ENCODE results near the gene SEC24D.
A peak's percentile ranks its signal among the peaks of the same experiment; 100 is the strongest.

The SEC24D gene

DNA sequence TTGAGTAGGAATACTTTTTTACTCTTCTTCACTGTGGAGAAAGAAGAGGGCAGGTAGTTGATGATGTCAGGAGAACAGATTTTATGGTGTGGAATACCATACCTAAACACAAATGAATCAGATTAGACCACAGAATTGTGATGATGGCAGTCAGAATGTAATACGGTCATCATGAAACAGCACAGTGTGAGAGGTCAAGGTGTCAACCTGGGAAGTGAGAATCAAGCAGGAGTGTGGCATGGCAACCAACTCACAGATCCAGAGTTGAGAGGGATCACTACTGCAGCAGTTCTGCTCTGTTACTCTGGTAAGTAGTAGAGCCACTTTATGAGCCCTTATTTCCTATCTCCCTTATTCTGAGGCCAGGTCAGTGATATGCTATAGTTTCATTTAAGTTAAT lies 123.1 kb downstream of the SEC24D start:
- TF ChIP-seq, protein P1, sequence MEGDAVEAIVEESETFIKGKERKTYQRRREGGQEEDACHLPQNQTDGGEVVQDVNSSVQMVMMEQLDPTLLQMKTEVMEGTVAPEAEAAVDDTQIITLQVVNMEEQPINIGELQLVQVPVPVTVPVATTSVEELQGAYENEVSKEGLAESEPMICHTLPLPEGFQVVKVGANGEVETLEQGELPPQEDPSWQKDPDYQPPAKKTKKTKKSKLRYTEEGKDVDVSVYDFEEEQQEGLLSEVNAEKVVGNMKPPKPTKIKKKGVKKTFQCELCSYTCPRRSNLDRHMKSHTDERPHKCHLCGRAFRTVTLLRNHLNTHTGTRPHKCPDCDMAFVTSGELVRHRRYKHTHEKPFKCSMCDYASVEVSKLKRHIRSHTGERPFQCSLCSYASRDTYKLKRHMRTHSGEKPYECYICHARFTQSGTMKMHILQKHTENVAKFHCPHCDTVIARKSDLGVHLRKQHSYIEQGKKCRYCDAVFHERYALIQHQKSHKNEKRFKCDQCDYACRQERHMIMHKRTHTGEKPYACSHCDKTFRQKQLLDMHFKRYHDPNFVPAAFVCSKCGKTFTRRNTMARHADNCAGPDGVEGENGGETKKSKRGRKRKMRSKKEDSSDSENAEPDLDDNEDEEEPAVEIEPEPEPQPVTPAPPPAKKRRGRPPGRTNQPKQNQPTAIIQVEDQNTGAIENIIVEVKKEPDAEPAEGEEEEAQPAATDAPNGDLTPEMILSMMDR (IDR thresholded peaks at IDR 0.05; ENCODE audit: low read depth, low read length), result no peak
- no peak overlapping the region for H3K4me3 ChIP-seq (ENCODE audit: low read depth, low read length)

DNA sequence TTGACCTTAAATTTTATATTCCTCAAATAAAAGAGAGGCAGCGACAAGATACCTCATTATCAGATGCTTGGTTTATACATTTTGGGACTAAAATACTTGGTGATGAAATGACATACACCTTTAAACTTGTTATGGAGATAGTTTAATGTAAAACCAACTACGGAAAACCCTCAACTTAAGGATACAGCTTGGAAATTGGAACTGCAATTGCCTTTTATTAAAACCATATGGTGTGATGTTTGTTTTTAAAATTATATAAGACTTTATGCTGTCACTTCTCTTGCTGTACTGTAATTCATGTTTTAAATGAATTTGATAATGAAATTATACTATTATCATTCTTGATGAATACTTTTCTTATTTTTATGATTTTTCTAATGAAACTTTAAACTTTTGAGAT lies 124.9 kb downstream of the SEC24D start:
- TF ChIP-seq, protein P1 (IDR thresholded peaks at IDR 0.05; ENCODE audit: low read depth, low read length), result no peak
- H3K4me3 ChIP-seq (ENCODE audit: low read depth, low read length), result no peak overlapping the region

DNA sequence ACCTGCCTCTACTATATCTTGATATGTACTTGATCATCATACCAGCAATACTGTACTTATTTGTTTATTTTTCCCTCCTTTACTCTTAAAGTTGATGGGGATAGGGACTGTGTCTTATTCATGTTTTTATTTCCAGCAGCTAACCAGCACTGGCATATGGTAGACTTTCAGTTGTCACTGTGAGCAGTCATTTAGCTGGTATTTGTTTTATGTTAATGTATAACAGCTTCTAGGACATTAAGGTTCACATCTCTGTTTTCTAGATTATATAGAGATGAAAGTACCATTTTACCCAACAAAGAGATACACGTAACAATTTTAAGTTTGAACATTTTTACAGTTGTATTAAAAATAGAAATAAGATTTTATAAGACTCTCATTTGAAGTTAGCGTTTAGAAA lies 132.8 kb downstream of the SEC24D start:
- TF ChIP-seq, protein P1 (IDR thresholded peaks at IDR 0.05; ENCODE audit: low read depth, low read length), result no peak
- no peak overlapping the region for H3K4me3 ChIP-seq (ENCODE audit: low read depth, low read length)

DNA sequence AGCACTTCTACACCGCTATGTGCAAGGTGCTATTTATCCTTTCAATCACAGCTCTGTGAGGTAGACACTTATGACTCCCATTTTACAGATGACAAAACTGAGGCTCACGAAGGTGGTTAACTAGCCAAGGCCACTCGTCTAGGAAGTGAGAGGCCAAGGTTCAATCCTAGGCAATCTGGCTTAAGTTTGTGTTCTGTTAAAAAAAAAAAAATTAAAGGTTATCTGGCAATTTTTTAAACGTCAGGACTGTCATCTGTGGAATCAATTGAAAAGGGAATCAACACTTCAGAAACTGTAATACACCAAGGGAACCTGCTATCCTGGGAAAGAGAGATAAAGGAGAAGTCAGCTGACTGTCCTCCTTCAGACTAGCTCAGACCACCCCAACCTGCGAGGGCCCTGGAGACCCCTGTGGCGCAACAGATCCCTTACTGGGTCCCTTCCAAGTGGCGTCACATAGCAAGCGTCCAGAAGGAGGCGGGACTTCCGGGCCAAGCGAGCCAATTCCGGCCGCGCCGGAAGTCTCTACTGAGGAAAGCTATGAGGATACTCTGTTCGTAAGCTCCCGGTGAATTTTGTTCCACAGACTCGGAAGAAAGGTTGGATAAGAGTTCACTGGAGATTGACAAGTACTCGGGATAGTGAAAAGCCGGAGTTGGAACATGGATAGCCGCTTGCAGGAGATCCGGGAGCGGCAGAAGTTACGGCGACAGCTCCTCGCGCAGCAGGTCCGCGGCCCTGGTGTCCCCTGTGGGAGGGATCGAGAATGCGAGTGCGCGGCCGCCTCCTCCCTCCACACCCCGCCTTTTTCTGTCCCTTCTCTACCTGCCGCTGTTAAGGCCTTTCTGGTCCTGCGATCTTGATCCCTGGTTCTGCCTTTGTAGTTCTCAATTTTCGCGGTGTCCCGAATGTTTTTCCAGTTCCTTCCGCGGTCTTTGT lies 150.8 kb downstream of the SEC24D start, which contains the start of gene METTL14:
Gene METTL14, plus strand, starts transcription at position 520 of the 939 bp plus-strand sequence. Its CDS starts 143 bp downstream, at position 663.
- TF ChIP-seq, protein P1 (IDR thresholded peaks at IDR 0.05; ENCODE audit: low read depth, low read length), result no peak

DNA sequence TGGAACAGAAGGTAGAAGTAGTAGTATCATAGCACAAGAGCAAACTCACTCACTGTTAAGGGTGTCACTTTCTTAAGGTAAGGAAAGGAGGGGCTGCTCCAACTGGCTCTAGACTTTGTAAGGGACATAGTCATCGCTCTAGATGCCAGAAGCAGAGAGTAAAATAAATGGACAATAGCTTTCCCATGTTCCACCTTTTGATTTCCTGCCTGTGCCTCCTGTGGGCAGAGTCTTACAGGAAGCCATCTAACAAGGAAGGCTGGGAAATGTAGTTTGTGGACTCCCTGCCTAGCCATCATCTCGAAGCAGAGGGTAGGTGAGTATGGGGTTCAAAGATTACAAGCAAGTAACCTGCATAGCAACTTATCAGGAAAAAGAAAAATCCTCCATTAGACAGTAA lies 152.4 kb downstream of the SEC24D start:
- TF ChIP-seq, protein P1 (IDR thresholded peaks at IDR 0.05; ENCODE audit: low read depth, low read length), result no peak
- H3K4me3 ChIP-seq (ENCODE audit: low read depth, low read length), result no peak overlapping the region

More for the DNA sequence above, 150.8 kb downstream of the SEC24D start, which contains the start of gene METTL14:
- H3K4me3 ChIP-seq (ENCODE audit: low read depth, low read length), result peak within 1 kb of the TSS; percentile 83

DNA sequence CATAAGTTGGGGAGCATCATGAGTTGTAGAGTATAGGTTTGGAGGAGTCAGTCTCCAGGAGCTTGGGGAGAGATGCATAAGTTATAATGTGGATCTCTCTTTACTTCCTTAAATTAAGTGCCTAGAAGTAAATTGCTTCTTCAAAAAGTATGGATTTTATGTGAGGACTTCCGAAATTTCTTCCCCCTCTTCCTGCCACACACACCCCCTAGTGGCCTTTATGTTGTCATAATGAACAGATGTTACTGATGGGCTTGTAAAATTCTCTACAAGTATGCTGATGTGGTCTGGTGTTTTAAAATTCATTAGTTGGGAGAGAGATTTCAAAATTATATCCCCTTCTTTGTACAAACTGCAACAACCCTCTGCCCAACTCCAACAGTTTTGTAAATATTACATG lies 153.0 kb downstream of the SEC24D start:
- TF ChIP-seq, protein P1 (IDR thresholded peaks at IDR 0.05; ENCODE audit: low read depth, low read length), result peak; percentile 37
- no peak overlapping the region for H3K4me3 ChIP-seq (ENCODE audit: low read depth, low read length)

DNA sequence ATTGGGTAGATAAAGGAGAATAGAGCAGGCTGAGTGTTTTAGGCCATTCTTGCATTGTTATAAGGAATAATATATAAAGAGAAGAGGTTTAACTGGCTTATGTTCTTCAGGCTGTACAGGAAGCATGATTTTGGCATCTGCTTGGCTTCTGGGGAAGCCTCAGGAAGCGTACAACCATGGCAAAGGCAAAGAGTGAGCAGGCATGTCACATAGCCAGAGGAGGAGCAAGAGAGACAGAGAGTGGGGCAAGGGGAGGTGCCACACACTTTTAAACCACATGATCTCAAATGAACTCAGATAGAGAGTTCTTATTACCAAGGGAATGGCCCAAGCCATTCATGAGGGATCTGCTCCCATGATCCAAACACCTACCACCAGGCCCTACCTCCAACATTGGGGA lies 155.1 kb downstream of the SEC24D start:
- H3K4me3 ChIP-seq (ENCODE audit: low read depth, low read length), result no peak overlapping the region
- TF ChIP-seq, protein P1 (IDR thresholded peaks at IDR 0.05; ENCODE audit: low read depth, low read length), result no peak
